Measurements from ENCODE around the gene THBS3.

DNA sequence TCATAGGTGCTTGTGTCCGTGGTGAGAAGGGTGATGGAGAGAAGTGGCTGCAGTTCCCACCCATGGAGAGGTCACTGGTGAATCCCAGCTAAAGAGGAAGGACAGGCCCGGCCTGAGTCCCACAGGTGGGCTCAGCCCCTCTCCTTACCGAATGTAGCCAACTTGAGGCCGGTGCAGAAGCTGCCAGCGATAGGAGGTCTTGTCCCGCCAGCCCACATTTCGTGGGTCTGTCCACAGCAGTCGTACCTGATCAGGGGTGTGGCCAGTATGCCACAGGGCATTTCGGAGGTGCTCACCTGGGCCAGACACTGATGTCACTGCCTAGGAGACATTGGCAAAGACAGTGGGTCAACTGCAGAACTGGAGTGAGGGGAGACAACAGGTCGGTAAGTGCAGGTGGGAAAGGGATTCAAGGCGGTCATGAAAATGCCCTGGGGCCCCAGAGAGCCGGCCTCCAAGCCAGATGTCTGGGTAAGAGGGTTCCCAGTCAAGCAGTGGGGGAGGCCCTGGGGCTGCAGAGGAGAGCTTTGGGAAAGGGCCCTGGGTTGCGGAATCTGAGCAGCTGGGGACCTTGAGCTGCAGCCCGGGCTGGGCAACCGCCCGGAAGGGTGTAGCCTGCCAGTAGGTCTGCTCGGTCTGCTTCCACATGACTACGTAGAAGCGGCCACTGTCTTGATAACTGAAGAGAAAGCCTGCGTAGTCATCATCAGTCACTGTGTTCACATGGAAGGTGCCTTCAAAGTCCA, 10.6 kb downstream of the THBS3 start:
- TF ChIP-seq POLR2A (IDR thresholded peaks at IDR 0.05; ENCODE audit: low read depth, low read length) (no peak), POLR2AphosphoS5 (IDR thresholded peaks at IDR 0.05; ENCODE audit: low read depth, low read length) (no peak), SPI1 (IDR thresholded peaks at IDR 0.05; ENCODE audit: low read depth, low read length) (no peak)

Measured in GM12891 (cell line).